MM.1S (cell line): ENCODE results near the gene IMMP2L.

Experiments used
- DNase-seq: peaks from one replicate; pipeline ENCODE4 v3.0.0-alpha.2; 2015
- H2AFZ ChIP-seq: fragments of 300-600 bp; sonication (generic); 2 replicates; pipeline ENCODE4 v1.6.0; 2016; ENCODE audit warnings: antibody characterized with exemption, low read length
- H3F3A ChIP-seq: fragments of 300-600 bp; sonication (generic); 2 replicates; pipeline ENCODE4 v1.6.1; 2016; ENCODE audit warnings: mild to moderate bottlenecking, antibody characterized with exemption, low read length, moderate library complexity, mixed read lengths; ENCODE audit not compliant: insufficient read depth
- H3K27ac ChIP-seq: fragments of 300-600 bp; sonication (generic); 2 replicates; pipeline ENCODE4 v1.5.1; 2016; ENCODE audit warnings: mild to moderate bottlenecking, low read length
- H3K27me3 ChIP-seq: fragments of 300-600 bp; sonication (generic); replicated peaks from 2 replicates; pipeline ENCODE4 v1.6.0; 2016; ENCODE audit warnings: low read length; ENCODE audit not compliant: insufficient read depth
- H3K36me3 ChIP-seq: fragments of 300-600 bp; sonication (generic); replicated peaks from 2 replicates; pipeline ENCODE4 v1.6.1; 2016; ENCODE audit warnings: mild to moderate bottlenecking, low read length, mixed read lengths; ENCODE audit not compliant: insufficient read depth
- H3K4me1 ChIP-seq: fragments of 300-600 bp; sonication (generic); 2 replicates; pipeline ENCODE4 v1.6.1; 2016; ENCODE audit warnings: low read length, mixed read lengths
- H3K4me2 ChIP-seq: fragments of 300-600 bp; sonication (generic); 2 replicates; pipeline ENCODE4 v1.6.0; 2016; ENCODE audit warnings: low read depth, low read length
- H3K4me3 ChIP-seq: fragments of 300-600 bp; sonication (generic); 2 replicates; pipeline ENCODE4 v1.5.1; 2016; ENCODE audit warnings: low read length, mixed read lengths
- H3K79me2 ChIP-seq: fragments of 300-600 bp; sonication (generic); 2 replicates; pipeline ENCODE4 v1.6.1; 2016; ENCODE audit warnings: mixed run types, low read length, mixed read lengths
- H3K9ac ChIP-seq: fragments of 300-600 bp; sonication (generic); 2 replicates; pipeline ENCODE4 v1.6.1; 2016; ENCODE audit warnings: low read length, mixed read lengths
- H3K9me2 ChIP-seq: fragments of 300-600 bp; sonication (generic); replicated peaks from 2 replicates; pipeline ENCODE4 v1.6.1; 2016; ENCODE audit warnings: mild to moderate bottlenecking, low read length, mixed read lengths; ENCODE audit not compliant: insufficient read depth
- H3K9me3 ChIP-seq: fragments of 300-600 bp; sonication (generic); replicated peaks from 2 replicates; pipeline ENCODE4 v1.6.1; 2016; ENCODE audit warnings: mild to moderate bottlenecking, low read length, mixed read lengths; ENCODE audit not compliant: insufficient read depth
- H4K20me1 ChIP-seq: fragments of 300-600 bp; sonication (generic); 2 replicates; pipeline ENCODE4 v1.6.1; 2016; ENCODE audit warnings: mild to moderate bottlenecking, low read length, moderate library complexity, mixed read lengths; ENCODE audit not compliant: insufficient read depth
- EZH2 ChIP-seq: fragments of 300-600 bp; sonication (generic); optimal IDR thresholded peaks from 2 replicates; pipeline ENCODE3; 2017; ENCODE audit warnings: low read depth, mild to moderate bottlenecking, antibody characterized with exemption, low read length, mixed read lengths
- EZH2phosphoT487 ChIP-seq: fragments of 300-600 bp; sonication (generic); IDR thresholded peaks from 2 replicates; pipeline ENCODE4 v1.6.1; 2018; ENCODE audit warnings: antibody characterized with exemption, low read length
- TF ChIP-seq, protein P1 (sequence below): fragments of 300-600 bp; sonication (generic); IDR thresholded peaks from 2 replicates; pipeline ENCODE4 v1.5.1; 2016; ENCODE audit warnings: antibody characterized with exemption, low read length, mixed read lengths

IMMP2L gene

DNA sequence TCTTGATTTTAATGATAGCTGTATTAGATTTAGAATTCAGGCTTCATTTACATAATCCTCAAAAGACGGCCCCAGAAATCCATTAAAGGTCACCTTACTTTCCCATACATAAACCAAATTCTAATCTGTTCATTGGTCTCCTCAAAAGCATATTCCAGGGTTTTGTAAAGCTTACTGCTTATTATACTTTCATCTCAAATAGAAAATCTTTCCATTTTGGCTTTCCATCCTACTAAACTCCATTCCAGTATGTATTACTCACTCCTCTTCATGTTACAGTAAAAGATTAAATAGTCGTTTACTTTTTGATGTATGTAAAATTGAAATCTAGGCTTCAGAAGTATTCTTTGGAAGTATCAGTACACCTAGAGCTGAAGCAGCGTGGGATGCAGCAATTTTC is 614.9 kb downstream of the IMMP2L start:
- no peaks in the 10 kb centered on the region for H3K79me2 ChIP-seq
- H3K9me2 ChIP-seq: no peaks in the 10 kb centered on the region
- H3K9me3 ChIP-seq: no peaks in the 10 kb centered on the region
- TF ChIP-seq, protein P1, sequence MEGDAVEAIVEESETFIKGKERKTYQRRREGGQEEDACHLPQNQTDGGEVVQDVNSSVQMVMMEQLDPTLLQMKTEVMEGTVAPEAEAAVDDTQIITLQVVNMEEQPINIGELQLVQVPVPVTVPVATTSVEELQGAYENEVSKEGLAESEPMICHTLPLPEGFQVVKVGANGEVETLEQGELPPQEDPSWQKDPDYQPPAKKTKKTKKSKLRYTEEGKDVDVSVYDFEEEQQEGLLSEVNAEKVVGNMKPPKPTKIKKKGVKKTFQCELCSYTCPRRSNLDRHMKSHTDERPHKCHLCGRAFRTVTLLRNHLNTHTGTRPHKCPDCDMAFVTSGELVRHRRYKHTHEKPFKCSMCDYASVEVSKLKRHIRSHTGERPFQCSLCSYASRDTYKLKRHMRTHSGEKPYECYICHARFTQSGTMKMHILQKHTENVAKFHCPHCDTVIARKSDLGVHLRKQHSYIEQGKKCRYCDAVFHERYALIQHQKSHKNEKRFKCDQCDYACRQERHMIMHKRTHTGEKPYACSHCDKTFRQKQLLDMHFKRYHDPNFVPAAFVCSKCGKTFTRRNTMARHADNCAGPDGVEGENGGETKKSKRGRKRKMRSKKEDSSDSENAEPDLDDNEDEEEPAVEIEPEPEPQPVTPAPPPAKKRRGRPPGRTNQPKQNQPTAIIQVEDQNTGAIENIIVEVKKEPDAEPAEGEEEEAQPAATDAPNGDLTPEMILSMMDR: no peak
- no peak for TF ChIP-seq EZH2
- TF ChIP-seq EZH2phosphoT487: no peak
- DNase-seq: no peak
- H3F3A ChIP-seq: no peaks in the 10 kb centered on the region
- no peaks in the 10 kb centered on the region for H3K27me3 ChIP-seq
- H4K20me1 ChIP-seq: no peaks in the 10 kb centered on the region
- H3K4me3 ChIP-seq: no peak overlapping the region
- H3K36me3 ChIP-seq: no peaks in the 10 kb centered on the region
- H3K9ac ChIP-seq: no peak overlapping the region
- H2AFZ ChIP-seq: no peak overlapping the region
- 0 out of 2 replicates have a peak, but pooled peaks cover 5% of the 10 kb centered on the region for H3K4me1 ChIP-seq
- no peak overlapping the region for H3K4me2 ChIP-seq
- H3K27ac ChIP-seq: no peak overlapping the region

DNA sequence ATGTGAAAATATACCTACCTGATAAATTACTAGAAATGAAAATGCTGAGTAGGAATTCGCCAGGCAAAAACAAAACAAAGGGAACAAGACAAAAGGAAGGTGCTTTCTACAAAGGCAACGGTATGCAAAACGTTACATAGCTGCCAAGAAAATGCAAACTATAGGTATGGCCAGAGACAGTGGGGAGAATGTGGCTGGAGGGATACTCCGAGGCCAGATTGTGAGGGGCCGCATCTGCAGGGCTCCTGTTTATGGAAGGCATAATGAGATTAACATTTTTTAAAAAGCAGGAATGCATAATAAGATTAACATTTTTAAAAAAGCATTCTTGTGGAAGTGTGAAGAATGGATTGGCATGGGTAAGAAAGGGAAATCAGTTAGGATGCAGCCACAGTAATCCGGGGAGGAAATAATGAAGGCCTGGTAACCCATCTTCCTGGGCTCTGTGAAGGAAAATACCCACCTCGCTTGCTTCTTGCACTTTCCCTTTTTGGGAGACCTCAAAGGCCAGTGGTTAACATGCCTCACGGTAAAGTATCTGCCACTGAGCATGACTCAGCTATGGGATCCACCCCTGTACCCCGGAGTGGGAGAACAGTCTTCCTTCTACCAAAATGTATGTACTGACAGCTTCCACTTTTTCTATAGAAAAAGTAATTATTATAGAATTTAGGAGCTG is 617.2 kb downstream of the IMMP2L start:
- 0 out of 2 replicates have a peak, but pooled peaks cover 5% of the 10 kb centered on the region for H3K4me1 ChIP-seq
- H3F3A ChIP-seq: no peaks in the 10 kb centered on the region
- no peak overlapping the region for H3K4me3 ChIP-seq
- TF ChIP-seq EZH2: no peak
- TF ChIP-seq EZH2phosphoT487: no peak
- TF ChIP-seq, protein P1: no peak
- H3K4me2 ChIP-seq: no peak overlapping the region
- no peaks in the 10 kb centered on the region for H3K79me2 ChIP-seq
- H3K9ac ChIP-seq: no peak overlapping the region
- no peaks in the 10 kb centered on the region for H3K9me2 ChIP-seq
- DNase-seq: no peak
- no peak overlapping the region for H3K27ac ChIP-seq
- H3K9me3 ChIP-seq: no peaks in the 10 kb centered on the region
- H2AFZ ChIP-seq: no peak overlapping the region
- no peaks in the 10 kb centered on the region for H3K27me3 ChIP-seq
- H3K36me3 ChIP-seq: no peaks in the 10 kb centered on the region
- no peaks in the 10 kb centered on the region for H4K20me1 ChIP-seq

DNA sequence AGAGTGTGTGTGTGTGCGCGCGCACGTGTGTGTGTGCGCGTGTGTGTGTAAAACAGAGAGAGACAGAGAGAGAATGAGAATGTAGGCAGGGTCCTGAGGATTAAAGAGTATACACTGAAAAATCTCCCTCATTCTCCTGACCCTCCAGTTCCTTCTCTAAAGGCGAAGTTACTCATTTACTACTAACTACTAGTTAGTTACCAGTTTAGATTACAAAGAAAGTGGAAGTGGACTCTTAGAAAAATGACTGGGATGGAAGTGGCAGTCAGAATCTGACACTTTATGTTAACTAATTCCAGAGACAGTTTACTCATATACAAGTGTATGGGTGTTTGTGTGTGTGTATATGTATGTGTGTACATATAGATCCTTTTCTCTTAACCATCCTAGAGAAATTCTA is 617.8 kb downstream of the IMMP2L start:
- Histone ChIP-seq H3K9me2 (no peaks in the 10 kb centered on the region), H3K36me3 (no peaks in the 10 kb centered on the region), H3K27me3 (no peaks in the 10 kb centered on the region), H3K4me2 (no peak overlapping the region), H3K9ac (no peak overlapping the region), H3F3A (no peaks in the 10 kb centered on the region), H3K27ac (no peak overlapping the region), H4K20me1 (no peaks in the 10 kb centered on the region), H3K79me2 (no peaks in the 10 kb centered on the region), H3K9me3 (no peaks in the 10 kb centered on the region), H3K4me1 (0 out of 2 replicates have a peak, but pooled peaks cover 3% of the 10 kb centered on the region), H2AFZ (no peak overlapping the region), H3K4me3 (no peak overlapping the region)
- no peak for DNase-seq
- TF ChIP-seq, protein P1: no peak
- TF ChIP-seq EZH2phosphoT487: no peak
- TF ChIP-seq EZH2: no peak
